SU-DHL-6 (cell line): ENCODE measurements around the gene CD47.

Source experiments
- H2AFZ ChIP-seq: fragments of 200-600 bp; sonication (generic); 2 replicates; pipeline ENCODE4 v1.6.1; 2014; ENCODE audit warnings: low read depth, mild to moderate bottlenecking, moderate library complexity, mixed read lengths, antibody characterized with exemption, low read length; ENCODE audit not compliant: severe bottlenecking
- H3F3A ChIP-seq: fragments of 200-600 bp; shearing (Covaris generic); 2 replicates; pipeline ENCODE4 v1.6.0; 2016; ENCODE audit warnings: antibody characterized with exemption, mild to moderate bottlenecking; ENCODE audit not compliant: insufficient read depth
- H3K27ac ChIP-seq: fragments of 200-600 bp; sonication (generic); 2 replicates; pipeline ENCODE4 v1.5.1; 2016; ENCODE audit warnings: low read depth, mild to moderate bottlenecking, low read length, moderate library complexity, mixed read lengths
- H3K27me3 ChIP-seq: fragments of 200-600 bp; sonication (generic), shearing (Covaris generic); 2 replicates; pipeline ENCODE4 v1.6.0; 2014; ENCODE audit warnings: mild to moderate bottlenecking, low read length
- H3K36me3 ChIP-seq: fragments of 200-600 bp; sonication (generic); 2 replicates; pipeline ENCODE4 v1.6.1; 2014; ENCODE audit warnings: mild to moderate bottlenecking, low read length, mixed read lengths
- H3K4me2 ChIP-seq: fragments of 300-600, 200-600 bp; shearing (Covaris generic), sonication (generic); 2 replicates; pipeline ENCODE4 v1.6.0; 2014; ENCODE audit warnings: low read length, low read depth, mild to moderate bottlenecking; ENCODE audit not compliant: poor library complexity, severe bottlenecking
- H3K4me3 ChIP-seq: fragments of 200-600 bp; sonication (generic); 2 replicates; pipeline ENCODE4 v1.5.1; 2014; ENCODE audit warnings: antibody characterized with exemption, low read length, mild to moderate bottlenecking, mixed read lengths; ENCODE audit not compliant: insufficient read depth, poor library complexity, severe bottlenecking
- H3K79me2 ChIP-seq: fragments of 200-600 bp; sonication (generic); 2 replicates; pipeline ENCODE4 v1.6.1; 2014; ENCODE audit warnings: mild to moderate bottlenecking, low read length, moderate library complexity; ENCODE audit not compliant: insufficient read depth
- H3K9ac ChIP-seq: fragments of 200-600 bp; sonication (generic); 2 replicates; pipeline ENCODE4 v1.7.0; 2014; ENCODE audit warnings: mild to moderate bottlenecking, low read length
- H3K9me2 ChIP-seq: fragments of 200-600 bp; sonication (generic); replicated peaks from 2 replicates; pipeline ENCODE4 v1.6.1; 2014; ENCODE audit warnings: low read length; ENCODE audit not compliant: insufficient read depth
- H3K9me3 ChIP-seq: fragments of 200-600 bp; sonication (generic); 2 replicates; pipeline ENCODE4 v1.6.1; 2014; ENCODE audit warnings: low read length, mixed read lengths; ENCODE audit not compliant: insufficient read depth
- H4K20me1 ChIP-seq: fragments of 200-600 bp; sonication (generic); 2 replicates; pipeline ENCODE4 v1.6.1; 2014; ENCODE audit warnings: low read depth, mild to moderate bottlenecking, antibody characterized with exemption, low read length, moderate library complexity, mixed read lengths
- EZH2phosphoT487 ChIP-seq: fragments of 200-600 bp; sonication (generic), shearing (Covaris generic); conservative IDR thresholded peaks from 2 replicates; pipeline ENCODE4 v1.6.1; 2018; ENCODE audit warnings: mild to moderate bottlenecking, antibody characterized with exemption, low read length, moderate library complexity, mixed read lengths
- TF ChIP-seq, protein P1 (sequence below): fragments of 200-600 bp; sonication (generic); IDR thresholded peaks from one replicate; pipeline ENCODE4 v1.5.1; 2017; ENCODE audit warnings: antibody characterized with exemption, mild to moderate bottlenecking, low read length, moderate library complexity; ENCODE audit not compliant: insufficient read depth, poor library complexity, severe bottlenecking

The CD47 gene

DNA sequence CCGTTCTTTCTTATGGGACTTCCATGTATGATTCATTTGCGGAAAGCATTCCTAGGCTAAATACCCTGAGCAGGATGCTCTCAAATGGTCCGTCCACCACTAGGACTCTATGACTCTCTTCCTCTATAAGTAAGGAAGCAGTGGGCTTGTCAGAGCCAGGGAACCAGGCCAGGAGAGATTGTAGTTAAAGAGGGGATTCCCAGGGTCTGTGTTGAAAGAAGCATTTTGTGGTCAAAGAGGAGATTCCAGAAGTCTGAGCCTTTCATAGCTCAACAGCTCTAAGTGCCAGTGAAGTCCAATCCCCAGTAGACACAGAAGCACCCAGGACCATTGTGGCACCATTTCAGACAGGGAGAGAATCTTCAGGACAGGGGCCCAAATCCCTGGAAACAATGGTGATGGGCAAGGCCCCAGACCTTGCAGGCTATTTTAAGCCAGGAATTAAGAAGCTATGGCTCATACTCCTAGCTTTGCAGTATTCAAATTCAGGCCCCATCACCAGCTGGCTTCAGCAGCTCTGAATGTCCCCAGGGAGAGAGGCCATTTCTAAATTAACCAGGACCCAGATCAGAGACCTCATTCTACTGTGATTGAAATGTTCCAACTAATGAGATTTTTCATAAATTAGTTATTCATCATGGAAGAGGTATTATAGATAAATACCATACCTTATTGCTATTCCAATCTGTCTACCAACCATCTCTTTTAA lies 81.7 kb downstream of the CD47 start:
- Histone ChIP-seq H2AFZ (no peak overlapping the region), H3K9ac (no peak overlapping the region)

DNA sequence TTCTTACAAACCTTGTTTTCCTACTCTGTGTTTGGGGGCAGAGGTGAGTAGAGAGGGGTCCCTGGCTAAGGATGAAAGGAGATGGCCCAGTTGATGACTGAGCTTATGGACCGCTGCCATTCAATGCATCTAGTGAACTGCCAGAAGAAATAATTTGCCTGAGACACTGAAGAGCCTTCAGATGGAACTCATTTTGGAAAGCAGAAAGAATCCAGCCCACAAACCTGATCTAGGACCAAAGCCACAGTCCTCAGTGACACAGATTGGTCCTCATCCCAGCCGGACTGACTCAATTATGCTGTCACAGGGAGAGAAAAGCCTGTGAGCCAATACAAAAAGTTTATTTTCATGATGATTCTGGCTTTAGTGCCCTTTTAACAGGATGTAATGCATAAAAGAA lies 82.7 kb downstream of the CD47 start:
- no peaks in the 10 kb centered on the region for H3K9me3 ChIP-seq
- no peak overlapping the region for H3K9ac ChIP-seq
- H3F3A ChIP-seq, result no peaks in the 10 kb centered on the region
- H3K4me3 ChIP-seq, result no peak overlapping the region
- no peaks in the 10 kb centered on the region for H4K20me1 ChIP-seq
- no peak overlapping the region for H3K27ac ChIP-seq
- no peaks in the 10 kb centered on the region for H3K36me3 ChIP-seq
- H2AFZ ChIP-seq, result no peak overlapping the region
- H3K79me2 ChIP-seq, result no peaks in the 10 kb centered on the region
- H3K4me2 ChIP-seq, result no peak overlapping the region
- H3K9me2 ChIP-seq, result no peaks in the 10 kb centered on the region
- no peak for TF ChIP-seq EZH2phosphoT487
- TF ChIP-seq, protein P1, sequence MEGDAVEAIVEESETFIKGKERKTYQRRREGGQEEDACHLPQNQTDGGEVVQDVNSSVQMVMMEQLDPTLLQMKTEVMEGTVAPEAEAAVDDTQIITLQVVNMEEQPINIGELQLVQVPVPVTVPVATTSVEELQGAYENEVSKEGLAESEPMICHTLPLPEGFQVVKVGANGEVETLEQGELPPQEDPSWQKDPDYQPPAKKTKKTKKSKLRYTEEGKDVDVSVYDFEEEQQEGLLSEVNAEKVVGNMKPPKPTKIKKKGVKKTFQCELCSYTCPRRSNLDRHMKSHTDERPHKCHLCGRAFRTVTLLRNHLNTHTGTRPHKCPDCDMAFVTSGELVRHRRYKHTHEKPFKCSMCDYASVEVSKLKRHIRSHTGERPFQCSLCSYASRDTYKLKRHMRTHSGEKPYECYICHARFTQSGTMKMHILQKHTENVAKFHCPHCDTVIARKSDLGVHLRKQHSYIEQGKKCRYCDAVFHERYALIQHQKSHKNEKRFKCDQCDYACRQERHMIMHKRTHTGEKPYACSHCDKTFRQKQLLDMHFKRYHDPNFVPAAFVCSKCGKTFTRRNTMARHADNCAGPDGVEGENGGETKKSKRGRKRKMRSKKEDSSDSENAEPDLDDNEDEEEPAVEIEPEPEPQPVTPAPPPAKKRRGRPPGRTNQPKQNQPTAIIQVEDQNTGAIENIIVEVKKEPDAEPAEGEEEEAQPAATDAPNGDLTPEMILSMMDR, result no peak
- H3K27me3 ChIP-seq, result no peaks in the 10 kb centered on the region

More for the DNA sequence above, 81.7 kb downstream of the CD47 start:
- no peak for TF ChIP-seq EZH2phosphoT487
- TF ChIP-seq, protein P1, result no peak
- Histone ChIP-seq H3K27ac (no peak overlapping the region), H3K9me2 (no peaks in the 10 kb centered on the region), H3K4me3 (no peak overlapping the region), H3K27me3 (no peaks in the 10 kb centered on the region), H3K4me2 (no peak overlapping the region), H3F3A (no peaks in the 10 kb centered on the region), H4K20me1 (no peaks in the 10 kb centered on the region), H3K36me3 (no peaks in the 10 kb centered on the region), H3K79me2 (no peaks in the 10 kb centered on the region), H3K9me3 (no peaks in the 10 kb centered on the region)

DNA sequence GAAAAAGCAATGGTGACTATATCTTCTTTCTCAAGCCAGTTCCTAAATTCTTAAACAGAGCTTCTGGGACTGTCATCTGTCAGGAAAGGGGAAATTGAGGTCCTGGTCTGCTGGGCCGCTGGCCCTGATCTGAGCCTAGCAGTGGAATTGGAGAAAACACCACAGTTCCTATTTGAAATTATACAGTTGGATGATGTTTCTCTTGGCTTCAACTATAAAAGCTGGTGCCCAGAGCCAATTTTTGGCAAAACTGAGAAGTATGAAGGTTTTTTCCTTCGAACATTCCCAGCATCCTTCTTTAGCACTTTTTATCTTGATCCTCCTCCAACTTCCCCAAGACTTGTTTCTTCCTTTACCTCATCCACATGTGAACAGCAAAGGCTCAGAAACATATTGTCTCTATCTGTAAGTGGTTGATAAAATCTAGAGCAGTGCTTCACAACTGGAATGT lies 83.9 kb downstream of the CD47 start:
- Histone ChIP-seq H4K20me1 (no peaks in the 10 kb centered on the region), H3K27ac (no peak overlapping the region), H3F3A (no peaks in the 10 kb centered on the region), H3K9ac (no peak overlapping the region), H3K79me2 (no peaks in the 10 kb centered on the region), H3K36me3 (no peaks in the 10 kb centered on the region), H3K9me2 (no peaks in the 10 kb centered on the region), H3K4me2 (no peak overlapping the region), H3K4me3 (no peak overlapping the region), H2AFZ (no peak overlapping the region), H3K27me3 (no peaks in the 10 kb centered on the region), H3K9me3 (no peaks in the 10 kb centered on the region)
- no peak for TF ChIP-seq EZH2phosphoT487
- TF ChIP-seq, protein P1, result no peak
